Sigmoid colon (tissue), 7 donors: ENCODE data around the gene DGKI. TPM values are rescaled to one million over a fixed set of nuclear protein-coding genes. Genes with fewer than 3 reads are reported as not detected.

Experiments
- DNase-seq: peaks from one replicate; pipeline ENCODE4 v3.0.0-alpha.2; 2019
- H3K27ac ChIP-seq, 4 donors: fragments of 200-600 bp; sonication (generic); one replicate each; pipeline ENCODE4 v1.5.1; 2016 to 2019; ENCODE audit warnings: mild to moderate bottlenecking in 1 of 4
- H3K27me3 ChIP-seq, 3 donors: fragments of 200-600 bp; sonication (generic); one replicate each; pipeline ENCODE4 v1.5.1; 2019; ENCODE audit warnings: mild to moderate bottlenecking in 1 of 3
- H3K36me3 ChIP-seq, 4 donors: fragments of 200-600 bp; sonication (generic); one replicate each; pipeline ENCODE4 v1.5.1; 2016 to 2019
- H3K4me1 ChIP-seq, 4 donors: fragments of 200-600 bp; sonication (generic); one replicate each; pipeline ENCODE4 v1.5.1; 2017 to 2019
- H3K4me3 ChIP-seq, 4 donors: fragments of 200-600 bp; sonication (generic); one replicate each; pipeline ENCODE4 v1.5.1; 2017 to 2019; ENCODE audit warnings: mild to moderate bottlenecking in 2 of 4, moderate library complexity in 1 of 4
- H3K9me3 ChIP-seq, 4 donors: fragments of 200-600 bp in 3 of 4; sonication (generic) in 3 of 4; one replicate each; pipeline versions ENCODE4 v1.5.1 to v1.6.1; 2013 to 2019
- CTCF ChIP-seq, 4 experiments: fragments of 450-650 bp in 3 of 4; fragments of 200-600 bp in 1 of 4; IDR thresholded peaks; one replicate each; pipeline ENCODE4 v1.5.1; 2016 to 2019; ENCODE audit warnings: antibody characterized with exemption in 4 of 4, mild to moderate bottlenecking in 3 of 4, moderate library complexity in 2 of 4
- EP300 ChIP-seq, 4 donors: sonication (generic); formaldehyde crosslinking; IDR thresholded peaks; one replicate each; pipeline ENCODE4 v1.6.1; 2017; ENCODE audit warnings: antibody characterized with exemption in 4 of 4
- POLR2A ChIP-seq, 2 donors: fragments of 450-650 bp; IDR thresholded peaks; one replicate each; pipeline ENCODE4 v1.6.1; 2016; ENCODE audit warnings: antibody characterized with exemption in 2 of 2, mild to moderate bottlenecking in 2 of 2, moderate library complexity in 2 of 2
- POLR2AphosphoS5 ChIP-seq, 4 donors: sonication (generic); formaldehyde crosslinking; IDR thresholded peaks; one replicate each; pipeline ENCODE4 v1.6.1; 2017; ENCODE audit warnings: antibody characterized with exemption in 4 of 4
- WGBS, 2 donors: extraction: QIAGEN DNeasy Blood & Tissue Kit; methylation state at CpG; one replicate each; pipeline ENCODE4 v1.1.7; 2013; 5-methylcytosine and 5-hydroxymethylcytosine counted together
- intact Hi-C: fragments of 100-400 bp; cut with DNase I; formaldehyde crosslinking; loops from one replicate; pipeline ENCODE4 v1.15.1; 2023
- polyA plus RNA-seq, 3 donors: library from polyadenylated mRNA; stranded (reverse); fragments of 200-250 nt; gene quantifications; one replicate each; pipeline ENCODE4 v1.2.3, GENCODE V29; 2013
- total RNA-seq, 4 donors: library from RNA; depleted of rRNA; stranded (reverse); fragments of >200 nt; gene quantifications; one replicate each; pipeline ENCODE4 v1.1.0, GENCODE V29; 2016
- donor health status: healthy with polysubstance abuse.
- donor health status: Bipolar disorder and iron deficiency.
- donor health status: healthy.

DGKI gene
- total and polyA plus RNA-seq, 7 donors: 0.17 to 7.6 (median 1.0) TPM; not detected in 1

- Histone ChIP-seq H3K27me3 (no peaks in the 10 kb centered on the region), H3K36me3 (no peaks in the 10 kb centered on the region), H3K27ac (no peak overlapping the region), H3K4me1 (peaks cover 0 to 11% (median 2%) of the 10 kb centered on the region in 4 donors), H3K9me3 (no peaks in the 10 kb centered on the region), H3K4me3 (no peak overlapping the region)
- no peak for TF ChIP-seq EP300 (IDR thresholded peaks at IDR 0.05)
- TF ChIP-seq POLR2A (IDR thresholded peaks at IDR 0.05): no peak
- TF ChIP-seq CTCF (IDR thresholded peaks at IDR 0.05): no peak
- TF ChIP-seq POLR2AphosphoS5 (IDR thresholded peaks at IDR 0.05): no peak
- DNase-seq: no peak
- intact Hi-C loops: no loop called here
- 54 to 73% methylated on average over 5 of the region's 5 CpGs for WGBS, 2 donors
Observed at GRCh38 chr7:137667633-137668387, 179.0 kb downstream of the DGKI start.

GRCh38 chr7:137664846-137665245 is 181.9 kb downstream of the DGKI start:
- TF ChIP-seq POLR2AphosphoS5 (IDR thresholded peaks at IDR 0.05) (no peak), EP300 (IDR thresholded peaks at IDR 0.05) (no peak), CTCF (IDR thresholded peaks at IDR 0.05) (no peak), POLR2A (IDR thresholded peaks at IDR 0.05) (no peak)
- no peak overlapping the region for H3K27ac ChIP-seq
- H3K9me3 ChIP-seq: no peaks in the 10 kb centered on the region
- intact Hi-C loops: no loop called here
- no peaks in the 10 kb centered on the region for H3K27me3 ChIP-seq
- WGBS, 2 donors: 24 to 40% methylated on average over 4 of the region's 4 CpGs
- no peak for DNase-seq
- H3K4me1 ChIP-seq: peaks cover 0 to 11% (median 2%) of the 10 kb centered on the region in 4 donors
- no peaks in the 10 kb centered on the region for H3K36me3 ChIP-seq
- no peak overlapping the region for H3K4me3 ChIP-seq

- no peak overlapping the region for H3K4me3 ChIP-seq
- intact Hi-C loops: no loop called here
- no peak for DNase-seq
- H3K36me3 ChIP-seq: no peaks in the 10 kb centered on the region
- H3K27me3 ChIP-seq: no peaks in the 10 kb centered on the region
- no peaks in the 10 kb centered on the region for H3K9me3 ChIP-seq
- WGBS, 2 donors: 73 to 80% methylated on average over 4 of the region's 4 CpGs
- no peak overlapping the region for H3K27ac ChIP-seq
- H3K4me1 ChIP-seq: no peaks in the 10 kb centered on the region
- TF ChIP-seq CTCF (IDR thresholded peaks at IDR 0.05) (no peak), EP300 (IDR thresholded peaks at IDR 0.05) (no peak), POLR2A (IDR thresholded peaks at IDR 0.05) (no peak), POLR2AphosphoS5 (IDR thresholded peaks at IDR 0.05) (no peak)
Observed at GRCh38 chr7:137661634-137662033, 185.1 kb downstream of the DGKI start.

- Histone ChIP-seq H3K36me3 (no peaks in the 10 kb centered on the region), H3K9me3 (no peaks in the 10 kb centered on the region), H3K4me3 (no peak overlapping the region), H3K4me1 (no peaks in the 10 kb centered on the region), H3K27me3 (no peaks in the 10 kb centered on the region), H3K27ac (no peak overlapping the region)
- intact Hi-C loops: no loop called here
- WGBS, 2 donors: 87 to 89% methylated on average over 9 of the region's 9 CpGs
- DNase-seq: no peak
- TF ChIP-seq POLR2AphosphoS5 (IDR thresholded peaks at IDR 0.05) (no peak), EP300 (IDR thresholded peaks at IDR 0.05) (no peak), POLR2A (IDR thresholded peaks at IDR 0.05) (no peak), CTCF (IDR thresholded peaks at IDR 0.05) (no peak)
Observed at GRCh38 chr7:137658190-137658900, 188.4 kb downstream of the DGKI start.
